Skeletal muscle tissue (tissue), 4 donors: ENCODE results near the gene VNN1. TPM values are rescaled to one million over a fixed set of nuclear protein-coding genes. Genes with fewer than 3 reads are reported as not detected.

Experiments used
- H3K27ac ChIP-seq: one replicate; pipeline ENCODE4 v1.7.0; 2013; ENCODE audit warnings: mild to moderate bottlenecking, low read depth, low read length, inconsistent platforms
- H3K27me3 ChIP-seq, 3 donors: one replicate each; pipeline ENCODE4 v1.7.0; 2013; ENCODE audit warnings: low read length in 3 of 3; ENCODE audit not compliant: control insufficient read depth in 3 of 3, insufficient read depth in 3 of 3
- H3K36me3 ChIP-seq, 3 donors: one replicate each; pipeline ENCODE4 v1.7.0; 2013; ENCODE audit warnings: low read length in 3 of 3; ENCODE audit not compliant: control insufficient read depth in 3 of 3, insufficient read depth in 3 of 3
- H3K4me1 ChIP-seq, 3 donors: one replicate each; pipeline ENCODE4 v1.7.0; 2013; ENCODE audit warnings: low read length in 3 of 3, mild to moderate bottlenecking in 3 of 3; ENCODE audit not compliant: control insufficient read depth in 3 of 3, insufficient read depth in 3 of 3
- H3K4me3 ChIP-seq, 3 donors: one replicate each; pipeline ENCODE4 v1.7.0; 2013; ENCODE audit warnings: low read length in 3 of 3
- H3K9ac ChIP-seq, 3 donors: one replicate each; pipeline ENCODE4 v1.7.0; 2013; ENCODE audit warnings: low read length in 3 of 3, mild to moderate bottlenecking in 3 of 3, moderate library complexity in 2 of 3, low read depth in 1 of 3
- H3K9me3 ChIP-seq, 3 donors: one replicate each; pipeline ENCODE4 v1.7.0; 2013; ENCODE audit warnings: low read length in 3 of 3; ENCODE audit not compliant: control insufficient read depth in 3 of 3
- total RNA-seq: library from RNA; depleted of rRNA; stranded (reverse); fragments of >200 nt; gene quantifications from one replicate; pipeline ENCODE4 v1.2.3, GENCODE V29; 2014
- donor health status: Osteomylitis.

The VNN1 gene
- total RNA-seq, 1 donor from 2014 or later: under 0.01 TPM

DNA sequence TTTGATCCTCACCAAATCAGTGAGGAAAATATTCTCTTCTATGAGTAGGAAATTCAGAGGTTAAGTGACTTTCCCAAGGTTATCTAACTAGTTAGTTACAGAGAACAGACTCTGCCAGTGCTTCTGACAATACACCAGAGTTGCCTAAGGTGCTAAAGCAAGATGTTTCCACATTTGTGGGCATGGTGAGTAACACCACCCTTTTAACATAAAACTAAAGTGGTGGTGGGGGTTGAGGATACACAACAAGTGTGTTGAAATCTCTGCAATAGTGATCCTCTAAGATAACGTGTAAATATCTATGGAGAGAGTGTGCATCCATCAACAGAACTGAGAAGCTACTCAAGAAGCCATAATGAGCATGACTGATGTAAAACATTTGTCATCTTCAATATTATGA is 32.2 kb upstream of the VNN1 start:
- no peaks in the 10 kb centered on the region for H3K9me3 ChIP-seq
- no peaks in the 10 kb centered on the region for H3K27me3 ChIP-seq
- H3K4me1 ChIP-seq: no peaks in the 10 kb centered on the region
- no peak overlapping the region for H3K9ac ChIP-seq
- no peaks in the 10 kb centered on the region for H3K36me3 ChIP-seq
- H3K4me3 ChIP-seq: no peak overlapping the region
- H3K27ac ChIP-seq: no peak overlapping the region

DNA sequence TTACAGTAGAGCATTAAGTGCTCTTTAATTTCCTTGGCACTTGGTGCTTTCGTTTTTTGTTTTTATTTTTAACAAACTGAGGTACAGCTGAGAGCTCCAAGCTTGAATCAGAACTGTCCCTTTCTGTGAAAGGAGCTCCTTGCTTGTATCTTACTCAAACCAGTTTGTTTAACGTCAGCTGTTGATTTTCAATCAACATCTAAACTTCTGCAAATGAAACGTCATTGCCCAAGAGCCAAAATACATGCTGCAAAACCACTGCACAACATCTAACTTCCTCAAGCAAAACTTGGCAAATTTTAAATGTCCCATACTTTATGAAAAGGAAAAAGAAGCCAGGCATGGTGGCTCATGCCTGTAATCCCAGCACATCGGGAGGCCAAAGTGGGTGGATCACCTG is 28.6 kb upstream of the VNN1 start:
- H3K27me3 ChIP-seq: no peaks in the 10 kb centered on the region
- H3K27ac ChIP-seq: no peak overlapping the region
- H3K9me3 ChIP-seq: no peaks in the 10 kb centered on the region
- H3K9ac ChIP-seq: no peak overlapping the region
- H3K4me1 ChIP-seq: no peaks in the 10 kb centered on the region
- H3K36me3 ChIP-seq: no peaks in the 10 kb centered on the region
- H3K4me3 ChIP-seq: no peak overlapping the region

DNA sequence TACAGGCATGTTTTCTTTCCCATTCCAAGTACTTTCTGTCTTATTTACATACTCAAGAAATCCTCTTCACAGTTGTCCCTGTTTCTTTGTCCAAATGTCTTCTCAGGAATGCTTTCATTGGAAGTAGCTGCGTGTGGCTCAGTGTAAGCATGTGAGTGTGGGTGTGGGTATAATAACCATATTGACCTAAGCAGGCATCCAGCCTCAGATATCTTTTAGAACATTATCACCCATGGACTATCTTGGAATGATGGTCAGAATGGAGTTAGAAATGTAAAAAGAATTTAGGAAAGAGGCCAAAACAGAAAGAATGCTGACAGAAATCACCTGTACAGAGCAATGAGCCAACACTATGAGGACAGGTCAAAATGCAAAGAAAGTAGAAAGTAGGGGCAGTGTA is 27.4 kb upstream of the VNN1 start:
- H3K4me1 ChIP-seq: no peaks in the 10 kb centered on the region
- no peaks in the 10 kb centered on the region for H3K9me3 ChIP-seq
- no peak overlapping the region for H3K27ac ChIP-seq

DNA sequence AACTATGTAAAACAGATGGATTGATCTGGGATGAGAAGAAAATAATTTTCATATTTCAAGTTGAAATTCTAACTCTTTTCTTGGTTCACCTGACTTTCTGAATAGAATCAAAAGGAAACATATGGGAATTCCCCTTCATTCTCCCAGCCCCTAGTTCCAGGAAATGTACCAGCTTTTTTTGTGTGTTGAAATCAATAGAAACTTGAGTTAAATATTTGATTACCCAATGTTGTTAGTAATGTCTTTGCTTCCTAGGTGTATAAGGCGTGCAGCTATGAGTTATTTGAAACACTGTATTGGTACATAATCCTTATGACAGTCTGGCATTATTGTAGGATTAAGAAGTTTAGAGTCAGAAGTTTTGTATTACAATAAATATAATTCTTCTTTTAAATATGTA is 22.4 kb upstream of the VNN1 start:
- no peak overlapping the region for H3K27ac ChIP-seq
- no peaks in the 10 kb centered on the region for H3K4me1 ChIP-seq
- H3K36me3 ChIP-seq: no peaks in the 10 kb centered on the region
- no peak overlapping the region for H3K4me3 ChIP-seq
- H3K9ac ChIP-seq: no peak overlapping the region
- no peaks in the 10 kb centered on the region for H3K9me3 ChIP-seq
- H3K27me3 ChIP-seq: no peaks in the 10 kb centered on the region

More for the DNA sequence above, 27.4 kb upstream of the VNN1 start:
- Histone ChIP-seq H3K4me3 (no peak overlapping the region), H3K36me3 (no peaks in the 10 kb centered on the region), H3K9ac (no peak overlapping the region), H3K27me3 (no peaks in the 10 kb centered on the region)

DNA sequence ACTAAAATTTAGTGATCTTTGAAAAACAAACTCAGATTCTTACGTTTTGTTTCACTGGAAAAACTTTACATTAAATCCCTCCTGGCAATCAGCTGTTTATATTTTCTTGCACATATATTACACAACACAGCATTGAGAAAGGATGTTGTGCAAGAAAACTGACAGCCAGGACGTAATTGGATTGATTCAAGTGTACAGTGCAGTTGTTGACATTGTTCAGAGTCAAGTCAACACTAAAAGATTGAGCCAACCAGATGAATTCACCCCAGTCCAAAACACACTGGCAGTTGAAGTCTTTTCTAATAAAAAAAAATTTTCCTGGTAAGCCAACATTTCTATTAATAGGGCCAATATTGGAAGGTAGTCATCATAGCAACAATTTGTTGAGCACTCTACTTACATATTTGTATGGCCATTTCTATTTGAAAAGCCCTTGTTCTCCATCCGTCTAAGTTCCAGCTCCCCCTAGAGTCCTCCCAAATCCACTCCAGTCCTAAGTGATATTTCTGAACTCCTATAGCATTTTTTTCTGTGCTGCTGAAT is 20.9 kb upstream of the VNN1 start:
- Histone ChIP-seq H3K4me1 (no peaks in the 10 kb centered on the region), H3K27ac (no peak overlapping the region), H3K4me3 (no peak overlapping the region), H3K9ac (no peak overlapping the region), H3K9me3 (no peaks in the 10 kb centered on the region), H3K27me3 (no peaks in the 10 kb centered on the region), H3K36me3 (no peaks in the 10 kb centered on the region)

DNA sequence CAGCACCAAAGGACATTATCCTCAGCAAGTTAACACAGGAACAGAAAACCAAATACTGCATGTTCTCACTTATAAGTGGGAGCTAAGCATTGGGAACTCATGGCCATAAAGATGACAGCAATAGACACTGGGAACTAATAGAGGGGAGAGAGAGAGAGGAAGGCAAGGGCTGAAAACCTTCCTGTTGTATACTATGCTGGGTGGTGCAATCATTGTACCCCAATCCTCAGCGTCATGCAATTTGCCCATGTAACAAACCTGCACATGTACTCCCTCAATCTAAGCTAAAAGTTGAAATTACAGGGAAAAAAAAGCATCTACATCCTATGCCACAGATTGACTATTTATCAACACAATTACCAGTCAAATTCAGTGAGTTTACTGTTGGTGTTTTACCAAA is 20.0 kb upstream of the VNN1 start:
- Histone ChIP-seq H3K4me3 (no peak overlapping the region), H3K9me3 (no peaks in the 10 kb centered on the region), H3K9ac (no peak overlapping the region), H3K27me3 (no peaks in the 10 kb centered on the region), H3K36me3 (no peaks in the 10 kb centered on the region), H3K4me1 (no peaks in the 10 kb centered on the region), H3K27ac (no peak overlapping the region)

DNA sequence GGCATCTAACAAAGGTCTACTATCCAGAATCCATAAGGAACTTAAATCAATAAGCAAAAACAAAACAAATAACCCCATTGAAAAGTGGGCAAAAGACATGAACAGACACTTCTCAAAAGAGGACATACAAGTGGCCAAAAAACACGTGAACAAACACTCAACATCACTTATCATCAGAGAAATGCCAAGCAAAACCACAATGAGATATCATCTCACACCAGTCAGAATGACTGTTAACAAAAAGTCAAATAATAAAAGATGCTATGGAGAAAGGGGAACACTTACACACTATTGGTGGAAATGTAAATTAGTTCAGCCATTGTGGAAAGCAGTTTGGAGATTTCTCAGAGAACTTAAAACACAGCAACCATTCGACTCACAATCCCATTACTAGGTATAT is 19.4 kb upstream of the VNN1 start:
- H3K36me3 ChIP-seq: no peaks in the 10 kb centered on the region
- no peaks in the 10 kb centered on the region for H3K4me1 ChIP-seq
- H3K27ac ChIP-seq: no peak overlapping the region
- no peak overlapping the region for H3K9ac ChIP-seq
- H3K4me3 ChIP-seq: no peak overlapping the region
- H3K9me3 ChIP-seq: no peaks in the 10 kb centered on the region
- no peaks in the 10 kb centered on the region for H3K27me3 ChIP-seq

DNA sequence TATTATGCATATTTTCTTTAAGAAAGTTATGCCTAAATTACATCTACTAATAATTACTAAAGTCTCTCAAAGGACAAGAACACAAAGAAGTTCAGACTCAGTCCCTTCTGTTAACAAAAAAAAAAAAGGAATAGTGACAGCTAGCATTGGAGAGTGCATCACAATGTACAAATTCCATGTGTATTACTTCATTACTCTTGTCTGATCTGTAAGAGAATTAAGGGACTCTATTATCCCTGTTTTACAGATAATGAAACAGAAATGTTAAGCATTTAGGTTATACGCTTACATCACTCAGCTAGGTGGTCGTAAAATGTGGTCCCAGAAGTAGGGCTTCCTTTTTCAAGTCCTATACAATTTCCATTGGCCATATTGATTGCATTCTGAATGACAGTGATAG is 17.2 kb upstream of the VNN1 start:
- Histone ChIP-seq H3K9me3 (no peaks in the 10 kb centered on the region), H3K9ac (no peak overlapping the region), H3K27me3 (no peaks in the 10 kb centered on the region), H3K27ac (no peak overlapping the region), H3K4me3 (no peak overlapping the region), H3K4me1 (no peaks in the 10 kb centered on the region), H3K36me3 (no peaks in the 10 kb centered on the region)

DNA sequence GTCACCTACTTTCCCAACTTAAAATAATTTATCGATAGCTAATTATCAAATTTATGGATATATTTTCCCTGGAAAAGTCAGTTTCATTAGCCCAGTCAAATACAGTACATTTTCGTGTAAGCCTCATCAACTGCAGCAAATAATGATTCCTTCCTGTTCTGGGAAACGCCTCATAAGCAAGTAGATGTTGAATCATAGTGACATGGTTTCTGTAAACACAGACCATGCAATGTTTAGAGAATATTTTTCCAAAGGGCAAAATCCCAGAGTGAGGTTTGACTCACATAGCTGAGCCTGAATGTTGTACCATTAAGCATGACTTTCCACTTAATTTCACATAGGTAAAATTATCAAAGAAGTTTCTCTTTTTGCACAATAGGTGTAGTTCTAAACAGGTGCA is 16.7 kb upstream of the VNN1 start:
- Histone ChIP-seq H3K9me3 (no peaks in the 10 kb centered on the region), H3K4me3 (no peak overlapping the region), H3K9ac (no peak overlapping the region), H3K27me3 (no peaks in the 10 kb centered on the region), H3K36me3 (no peaks in the 10 kb centered on the region), H3K4me1 (no peaks in the 10 kb centered on the region), H3K27ac (no peak overlapping the region)

DNA sequence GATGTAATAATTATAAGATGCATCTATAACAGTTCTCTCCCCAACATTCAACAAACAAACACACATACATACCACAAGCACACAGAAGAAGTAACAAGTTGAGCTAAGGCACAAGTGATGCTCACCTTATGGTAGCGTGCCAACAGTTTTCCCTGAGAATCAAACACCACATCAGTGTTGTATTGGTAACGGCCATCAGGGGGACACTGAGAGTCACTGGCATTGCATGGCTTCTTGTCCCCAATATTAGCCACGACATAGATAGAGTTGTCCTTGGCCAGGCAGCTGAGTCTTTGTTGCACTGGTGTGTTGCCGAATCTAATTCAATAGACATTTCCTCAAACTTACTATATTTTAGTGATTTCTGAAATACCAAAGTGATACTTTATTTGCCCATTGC is 14.8 kb upstream of the VNN1 start:
- Histone ChIP-seq H3K4me3 (no peak overlapping the region), H3K36me3 (no peaks in the 10 kb centered on the region), H3K9ac (no peak overlapping the region), H3K27ac (no peak overlapping the region), H3K9me3 (no peaks in the 10 kb centered on the region), H3K4me1 (no peaks in the 10 kb centered on the region), H3K27me3 (no peaks in the 10 kb centered on the region)

DNA sequence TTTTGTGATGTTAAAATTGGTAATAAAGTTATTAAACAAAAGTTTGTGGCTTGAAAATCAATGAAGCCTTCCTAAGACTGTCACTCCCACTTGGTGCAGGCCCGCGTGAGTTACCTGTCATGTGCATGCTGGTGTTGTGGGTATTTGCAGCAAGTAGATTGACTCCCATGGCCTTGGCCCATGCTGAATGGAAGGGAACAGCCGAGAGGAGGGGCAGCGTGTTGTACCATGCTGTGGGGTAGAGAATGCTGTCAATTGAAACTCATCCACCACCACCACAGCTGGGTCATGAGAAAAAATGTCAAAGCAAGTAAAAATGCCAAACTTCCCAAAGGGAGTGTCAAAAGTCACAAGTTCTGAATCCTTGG is 12.7 kb upstream of the VNN1 start:
- no peaks in the 10 kb centered on the region for H3K27me3 ChIP-seq
- no peak overlapping the region for H3K4me3 ChIP-seq
- no peak overlapping the region for H3K27ac ChIP-seq
- H3K9me3 ChIP-seq: no peaks in the 10 kb centered on the region
- no peaks in the 10 kb centered on the region for H3K36me3 ChIP-seq
- H3K4me1 ChIP-seq: no peaks in the 10 kb centered on the region
- no peak overlapping the region for H3K9ac ChIP-seq
